Left ventricle myocardium inferior (tissue), 1 donor: ENCODE results near the gene GOLGA5. TPM values are rescaled to one million over a fixed set of nuclear protein-coding genes. Genes with fewer than 3 reads are reported as not detected.
"Not testable (repeated sequence)": the region's sequence is repeated elsewhere in the genome, so short reads cannot be mapped to it uniquely, and the experiment has no call there.

Source experiments
- DNase-seq: peaks from one replicate; pipeline ENCODE4 v3.0.0-alpha.2; 2020
- H3K27ac ChIP-seq: fragments of 200-600 bp; replicated peaks from 2 replicates; pipeline ENCODE4 v1.8.0; 2021
- H3K27me3 ChIP-seq: fragments of 200-600 bp; 2 replicates; pipeline ENCODE4 v1.8.0; 2021; ENCODE audit warnings: low read depth
- H3K36me3 ChIP-seq: fragments of 200-600 bp; 2 replicates; pipeline ENCODE4 v1.8.0; 2021
- H3K4me1 ChIP-seq: fragments of 200-600 bp; 2 replicates; pipeline ENCODE4 v1.8.0; 2021
- H3K4me3 ChIP-seq: fragments of 200-600 bp; 2 replicates; pipeline ENCODE4 v1.8.0; 2021; ENCODE audit warnings: mild to moderate bottlenecking, moderate library complexity
- H3K9me3 ChIP-seq: fragments of 200-600 bp; replicated peaks from 2 replicates; pipeline ENCODE4 v1.8.0; 2021
- intact Hi-C: fragments of 100-400 bp; cut with micrococcal nuclease; formaldehyde crosslinking; loops from one replicate; pipeline ENCODE4 v1.11.0; 2022
- total RNA-seq: library from RNA; stranded (reverse); fragmentation: NEBNext Ultra II Directional; extraction: Animal tissue kit (Norgen Biotek cat#: 25700); gene quantifications from one replicate; pipeline ENCODE4 v1.2.1, GENCODE V29; 2021
- TF ChIP-seq, protein P1 (sequence below): fragments of 200-600 bp; IDR thresholded peaks from 2 replicates; pipeline ENCODE4 v1.8.0; 2021; ENCODE audit warnings: antibody characterized with exemption, mild to moderate bottlenecking, borderline replicate concordance
- donor health status: DM: no; HTN: yes; CAD: no; lungs with severe emphysema.

Gene GOLGA5
- total RNA-seq, 1 donor from 2014 or later = 20.3 TPM

DNA sequence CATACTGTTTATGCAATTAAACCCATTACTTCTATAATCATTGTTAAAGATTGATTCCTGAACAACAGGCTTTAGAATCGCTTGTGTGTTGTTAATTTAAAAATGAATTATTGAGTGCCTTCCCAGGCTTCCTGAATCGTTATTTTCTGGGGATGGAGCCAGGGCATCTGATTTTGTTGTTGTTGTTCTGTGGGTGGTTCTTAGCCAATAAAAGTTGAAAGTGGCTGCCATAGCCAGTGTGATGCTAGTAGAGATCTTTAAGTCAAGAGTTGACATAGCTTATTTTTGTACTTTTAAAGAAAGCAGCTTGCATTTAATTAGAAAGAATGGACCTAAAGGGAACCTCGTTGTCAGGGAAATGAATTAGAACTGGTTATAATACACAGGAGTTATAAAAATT, 6.4 kb downstream of the GOLGA5 start:
- H3K4me1 ChIP-seq = peaks cover 51% of the 10 kb centered on the region
- H3K27ac ChIP-seq = no peak overlapping the region
- H3K4me3 ChIP-seq = no peak overlapping the region
- intact Hi-C loops = no loop called here
- peaks cover 40% of the 10 kb centered on the region for H3K36me3 ChIP-seq
- H3K27me3 ChIP-seq = no peaks in the 10 kb centered on the region
- DNase-seq = no peak
- TF ChIP-seq, protein P1, sequence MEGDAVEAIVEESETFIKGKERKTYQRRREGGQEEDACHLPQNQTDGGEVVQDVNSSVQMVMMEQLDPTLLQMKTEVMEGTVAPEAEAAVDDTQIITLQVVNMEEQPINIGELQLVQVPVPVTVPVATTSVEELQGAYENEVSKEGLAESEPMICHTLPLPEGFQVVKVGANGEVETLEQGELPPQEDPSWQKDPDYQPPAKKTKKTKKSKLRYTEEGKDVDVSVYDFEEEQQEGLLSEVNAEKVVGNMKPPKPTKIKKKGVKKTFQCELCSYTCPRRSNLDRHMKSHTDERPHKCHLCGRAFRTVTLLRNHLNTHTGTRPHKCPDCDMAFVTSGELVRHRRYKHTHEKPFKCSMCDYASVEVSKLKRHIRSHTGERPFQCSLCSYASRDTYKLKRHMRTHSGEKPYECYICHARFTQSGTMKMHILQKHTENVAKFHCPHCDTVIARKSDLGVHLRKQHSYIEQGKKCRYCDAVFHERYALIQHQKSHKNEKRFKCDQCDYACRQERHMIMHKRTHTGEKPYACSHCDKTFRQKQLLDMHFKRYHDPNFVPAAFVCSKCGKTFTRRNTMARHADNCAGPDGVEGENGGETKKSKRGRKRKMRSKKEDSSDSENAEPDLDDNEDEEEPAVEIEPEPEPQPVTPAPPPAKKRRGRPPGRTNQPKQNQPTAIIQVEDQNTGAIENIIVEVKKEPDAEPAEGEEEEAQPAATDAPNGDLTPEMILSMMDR = no peak
- H3K9me3 ChIP-seq = no peaks in the 10 kb centered on the region

DNA sequence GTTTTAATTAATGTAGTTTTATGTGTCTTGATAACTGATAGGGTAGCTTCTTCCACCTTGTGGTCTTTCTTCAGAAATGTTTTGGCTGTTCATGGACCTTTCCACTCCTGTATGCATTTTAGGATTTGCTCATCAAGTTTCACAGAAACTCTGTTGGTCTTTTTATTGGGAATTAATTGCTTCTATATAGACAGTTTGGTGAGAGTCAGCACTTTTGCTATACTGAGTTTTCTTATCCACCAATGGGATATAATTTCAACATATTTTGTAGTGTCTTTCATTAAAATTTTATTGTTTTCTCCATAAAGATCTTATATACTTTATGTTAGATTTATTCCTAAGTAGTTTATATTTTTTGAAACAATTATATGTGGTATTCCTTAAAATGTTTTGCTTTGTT, 7.8 kb downstream of the GOLGA5 start:
- no peaks in the 10 kb centered on the region for H3K9me3 ChIP-seq
- no peak for DNase-seq
- peaks cover 46% of the 10 kb centered on the region for H3K36me3 ChIP-seq
- peaks cover 41% of the 10 kb centered on the region for H3K4me1 ChIP-seq
- intact Hi-C loops = no loop called here
- no peak overlapping the region for H3K27ac ChIP-seq
- H3K27me3 ChIP-seq = no peaks in the 10 kb centered on the region
- H3K4me3 ChIP-seq = no peak overlapping the region
- TF ChIP-seq, protein P1 = no peak

DNA sequence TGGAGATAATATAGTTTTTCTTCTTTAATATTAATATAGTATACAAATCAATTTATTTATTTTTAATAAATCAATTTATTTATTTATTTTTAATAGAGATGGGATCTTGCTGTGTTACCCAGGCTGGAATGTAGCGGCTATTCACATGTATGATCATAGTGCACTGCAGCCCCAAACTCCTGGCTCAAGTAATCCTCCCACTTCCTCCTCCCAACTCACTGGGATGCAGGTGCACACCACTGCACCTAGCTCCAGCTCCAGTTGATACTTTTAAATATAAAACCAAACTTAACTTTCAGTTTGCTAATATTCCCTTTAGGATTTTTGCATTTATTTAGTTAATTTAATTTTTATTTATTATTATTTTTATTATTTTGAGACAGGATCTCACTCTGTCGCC, 8.6 kb downstream of the GOLGA5 start:
- intact Hi-C loops = no loop called here
- TF ChIP-seq, protein P1 = no peak

DNA sequence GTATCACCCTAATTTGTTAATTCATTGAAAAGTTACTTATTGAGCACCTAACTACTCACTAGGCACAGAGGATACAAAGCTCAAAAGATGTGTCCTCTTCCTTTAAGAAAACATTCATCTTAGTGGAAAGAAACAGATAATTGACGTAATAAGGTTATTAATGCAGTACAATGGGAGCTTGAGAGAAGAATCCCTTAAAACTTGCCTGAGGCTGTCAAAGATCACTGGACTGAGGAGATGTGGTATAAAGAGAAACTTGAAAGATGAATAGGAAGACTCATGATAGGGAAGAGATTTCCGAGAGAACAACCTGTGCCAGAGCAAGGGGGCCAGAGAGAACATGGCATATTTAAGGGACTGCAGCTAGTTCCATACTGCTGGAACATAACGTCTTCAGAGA, 19.1 kb downstream of the GOLGA5 start:
- Histone ChIP-seq H3K4me1 (no peaks in the 10 kb centered on the region), H3K36me3 (peaks cover 96% of the 10 kb centered on the region), H3K9me3 (no peaks in the 10 kb centered on the region), H3K27ac (no peak overlapping the region), H3K4me3 (no peak overlapping the region), H3K27me3 (no peaks in the 10 kb centered on the region)
- TF ChIP-seq, protein P1 = no peak
- intact Hi-C loops = no loop called here
- DNase-seq = no peak

More for the DNA sequence above, 8.6 kb downstream of the GOLGA5 start:
- peaks cover 48% of the 10 kb centered on the region for H3K36me3 ChIP-seq
- H3K9me3 ChIP-seq = no peaks in the 10 kb centered on the region
- H3K27ac ChIP-seq = no peak overlapping the region
- H3K27me3 ChIP-seq = no peaks in the 10 kb centered on the region
- peaks cover 41% of the 10 kb centered on the region for H3K4me1 ChIP-seq
- no peak for DNase-seq
- no peak overlapping the region for H3K4me3 ChIP-seq

DNA sequence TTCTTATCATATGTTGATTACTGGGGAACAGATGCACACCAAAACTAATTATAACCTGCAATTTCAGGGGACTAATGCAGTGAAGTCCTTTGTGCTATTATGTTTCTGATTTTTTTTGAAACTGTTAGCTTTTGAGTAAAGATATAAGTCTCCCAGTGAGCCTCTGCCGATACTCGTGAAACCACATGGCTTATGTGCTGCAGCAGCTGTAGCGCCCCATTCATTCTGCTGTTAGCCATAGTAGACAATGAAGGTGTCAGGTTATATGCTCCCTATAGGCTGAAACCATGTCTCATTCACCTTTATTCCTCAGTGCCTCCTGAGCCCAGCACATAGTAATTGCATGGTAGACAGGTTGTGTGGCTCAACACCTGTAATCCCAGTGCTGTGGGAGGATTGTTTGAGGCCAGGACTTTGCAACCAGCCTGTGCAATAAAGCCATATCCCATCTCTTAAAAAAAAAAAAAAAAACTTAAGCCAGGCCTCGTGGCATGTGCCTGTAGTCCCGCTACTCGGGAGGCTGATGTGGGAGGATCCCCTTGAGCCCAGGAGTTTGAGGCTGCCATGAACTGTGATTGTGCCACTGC, 25.0 kb downstream of the GOLGA5 start:
- Histone ChIP-seq H3K9me3 (no peaks in the 10 kb centered on the region), H3K36me3 (peaks cover 97% of the 10 kb centered on the region), H3K27me3 (no peaks in the 10 kb centered on the region), H3K27ac (no peak overlapping the region), H3K4me3 (no peak overlapping the region), H3K4me1 (no peaks in the 10 kb centered on the region)
- TF ChIP-seq, protein P1 = no peak
- DNase-seq = no peak
- intact Hi-C loops = no loop called here

DNA sequence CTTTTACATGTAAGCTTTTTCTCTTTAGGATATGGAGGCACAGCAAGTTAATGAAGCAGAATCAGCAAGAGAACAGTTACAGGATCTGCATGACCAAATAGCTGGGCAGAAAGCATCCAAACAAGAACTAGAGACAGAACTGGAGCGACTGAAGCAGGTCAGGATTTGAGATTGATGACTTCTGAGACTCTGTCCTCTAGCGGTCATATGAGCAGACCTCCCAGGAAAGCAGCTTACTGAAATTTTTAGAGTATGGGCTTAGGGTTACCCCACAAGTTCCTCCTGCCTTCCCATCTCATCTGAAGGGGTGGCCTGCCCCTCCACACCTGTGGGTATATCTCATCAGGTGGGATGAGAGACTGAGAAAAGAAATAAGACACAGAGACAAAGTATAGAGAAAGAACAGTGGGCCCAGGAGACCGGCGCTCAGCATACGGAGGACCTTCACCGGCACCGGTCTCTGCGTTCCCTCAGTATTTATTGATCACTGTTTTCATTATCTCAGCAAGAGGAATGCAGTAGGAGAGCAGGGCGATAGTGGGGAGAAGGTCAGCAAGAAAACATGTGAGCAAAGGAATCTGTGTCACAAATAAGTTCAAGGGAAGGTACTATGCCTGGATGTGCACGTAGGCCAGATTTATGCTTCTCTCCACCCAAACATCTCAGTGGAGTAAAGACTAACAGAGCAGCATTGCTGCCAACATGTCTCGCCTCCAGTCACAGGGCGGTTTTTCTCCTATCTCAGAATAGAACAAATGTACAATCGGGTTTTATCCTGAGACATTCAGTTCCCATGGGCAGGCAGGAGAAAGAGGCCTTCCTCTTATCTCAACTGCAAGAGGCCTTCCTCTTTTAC, 25.8 kb downstream of the GOLGA5 start:
- H3K9me3 ChIP-seq, H3K4me1 ChIP-seq, H3K27ac ChIP-seq, DNase-seq, H3K27me3 ChIP-seq, intact Hi-C loops, H3K4me3 ChIP-seq: not testable (repeated sequence)
- peaks cover 97% of the 10 kb centered on the region for H3K36me3 ChIP-seq

DNA sequence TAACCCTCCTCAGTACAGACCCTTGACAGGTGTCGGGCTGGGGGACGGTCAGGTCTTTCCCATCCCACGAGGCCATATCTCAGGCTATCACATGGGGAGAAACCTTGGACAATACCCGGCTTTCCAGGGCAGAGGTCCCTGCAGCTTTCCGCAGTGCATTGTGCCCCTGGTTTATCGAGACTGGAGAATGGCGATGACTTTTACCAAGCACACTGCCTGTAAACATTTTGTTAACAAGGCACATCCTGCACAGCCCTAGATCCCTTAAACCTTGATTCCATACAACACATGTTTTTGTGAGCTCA, 26.4 kb downstream of the GOLGA5 start:
- H3K4me3 ChIP-seq, H3K4me1 ChIP-seq, H3K27me3 ChIP-seq, H3K9me3 ChIP-seq, intact Hi-C loops, H3K27ac ChIP-seq, DNase-seq: not testable (repeated sequence)
- H3K36me3 ChIP-seq = peaks cover 97% of the 10 kb centered on the region
